Upper lobe of right lung (tissue), 1 donor: ENCODE data around the gene ZFP64. TPM values are rescaled to one million over a fixed set of nuclear protein-coding genes. Genes with fewer than 3 reads are reported as not detected.

Source experiments
- ATAC-seq: fragments of 200-7000 bp; cut with Tn5 transposase; one replicate; pipeline ENCODE4 v1.9.1; 2020; ENCODE audit warnings: mild to moderate bottlenecking, moderate library complexity
- DNase-seq: peaks from one replicate; pipeline ENCODE4 v3.0.0-alpha.2; 2020
- H3K27ac ChIP-seq: fragments of 200-600 bp; one replicate; pipeline ENCODE4 v1.8.0; 2022
- H3K27me3 ChIP-seq: fragments of 200-600 bp; one replicate; pipeline ENCODE4 v1.8.0; 2022; ENCODE audit warnings: mild to moderate bottlenecking
- H3K36me3 ChIP-seq: fragments of 200-600 bp; one replicate; pipeline ENCODE4 v1.8.0; 2022
- H3K4me1 ChIP-seq: fragments of 200-600 bp; one replicate; pipeline ENCODE4 v1.8.0; 2022
- H3K4me3 ChIP-seq: fragments of 200-600 bp; one replicate; pipeline ENCODE4 v1.8.0; 2022; ENCODE audit warnings: mild to moderate bottlenecking
- H3K9me3 ChIP-seq: fragments of 200-600 bp; one replicate; pipeline ENCODE4 v1.8.0; 2022
- intact Hi-C: fragments of 100-400 bp; cut with DNase I; formaldehyde crosslinking; loops from one replicate; pipeline ENCODE4 v1.11.0; 2022
- total RNA-seq: library from RNA; stranded (reverse); fragmentation: NEBNext Ultra II Directional; extraction: Animal tissue kit (Norgen Biotek cat#: 25700); gene quantifications from one replicate; pipeline ENCODE4 v1.2.1, GENCODE V29; 2021
- TF ChIP-seq, protein P1 (sequence below): fragments of 200-600 bp; IDR thresholded peaks from one replicate; pipeline ENCODE4 v1.8.0; 2022; ENCODE audit warnings: antibody characterized with exemption
- donor health status: DM: no; HTN: yes; CAD: no; lungs with severe emphysema.

Gene ZFP64
- total RNA-seq, 1 donor from 2014 or later, result 10.4 TPM

DNA sequence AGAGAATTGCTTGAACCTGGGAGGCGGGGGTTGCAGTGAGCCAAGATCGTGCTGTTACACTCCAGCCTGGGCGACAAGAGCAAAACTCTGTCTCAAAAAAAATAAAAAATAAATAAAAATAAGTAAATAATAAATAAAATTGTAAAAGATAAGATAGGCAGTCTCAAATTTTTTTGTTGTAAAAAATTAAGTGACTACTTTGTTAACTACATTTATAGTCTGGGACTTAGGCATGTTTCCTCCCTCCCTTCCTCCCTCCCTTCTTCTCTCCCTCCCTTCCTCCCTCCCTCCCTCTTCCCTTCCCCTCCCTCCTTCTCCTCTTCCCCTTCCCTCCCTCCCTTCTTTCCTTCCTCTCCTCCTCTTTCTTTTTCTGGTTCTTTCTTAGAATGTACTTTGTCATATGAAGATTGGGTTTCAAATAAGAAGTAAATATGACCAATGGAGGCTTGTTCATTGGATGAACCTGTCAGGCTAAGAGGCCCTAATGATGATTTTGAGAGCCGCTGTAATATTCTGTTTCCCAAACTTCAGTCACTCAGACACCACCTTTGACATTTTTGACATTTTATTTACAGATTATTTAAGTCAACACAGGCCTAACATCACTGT is 24.2 kb downstream of the ZFP64 start:
- no peak overlapping the region for H3K27ac ChIP-seq
- intact Hi-C loops, result no loop called here
- H3K4me3 ChIP-seq, result no peak overlapping the region
- DNase-seq, result no peak
- H3K36me3 ChIP-seq, result peaks cover 31% of the 10 kb centered on the region
- no peaks in the 10 kb centered on the region for H3K27me3 ChIP-seq
- TF ChIP-seq, protein P1, sequence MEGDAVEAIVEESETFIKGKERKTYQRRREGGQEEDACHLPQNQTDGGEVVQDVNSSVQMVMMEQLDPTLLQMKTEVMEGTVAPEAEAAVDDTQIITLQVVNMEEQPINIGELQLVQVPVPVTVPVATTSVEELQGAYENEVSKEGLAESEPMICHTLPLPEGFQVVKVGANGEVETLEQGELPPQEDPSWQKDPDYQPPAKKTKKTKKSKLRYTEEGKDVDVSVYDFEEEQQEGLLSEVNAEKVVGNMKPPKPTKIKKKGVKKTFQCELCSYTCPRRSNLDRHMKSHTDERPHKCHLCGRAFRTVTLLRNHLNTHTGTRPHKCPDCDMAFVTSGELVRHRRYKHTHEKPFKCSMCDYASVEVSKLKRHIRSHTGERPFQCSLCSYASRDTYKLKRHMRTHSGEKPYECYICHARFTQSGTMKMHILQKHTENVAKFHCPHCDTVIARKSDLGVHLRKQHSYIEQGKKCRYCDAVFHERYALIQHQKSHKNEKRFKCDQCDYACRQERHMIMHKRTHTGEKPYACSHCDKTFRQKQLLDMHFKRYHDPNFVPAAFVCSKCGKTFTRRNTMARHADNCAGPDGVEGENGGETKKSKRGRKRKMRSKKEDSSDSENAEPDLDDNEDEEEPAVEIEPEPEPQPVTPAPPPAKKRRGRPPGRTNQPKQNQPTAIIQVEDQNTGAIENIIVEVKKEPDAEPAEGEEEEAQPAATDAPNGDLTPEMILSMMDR, result no peak
- H3K9me3 ChIP-seq, result no peaks in the 10 kb centered on the region
- no peak for ATAC-seq
- no peaks in the 10 kb centered on the region for H3K4me1 ChIP-seq

DNA sequence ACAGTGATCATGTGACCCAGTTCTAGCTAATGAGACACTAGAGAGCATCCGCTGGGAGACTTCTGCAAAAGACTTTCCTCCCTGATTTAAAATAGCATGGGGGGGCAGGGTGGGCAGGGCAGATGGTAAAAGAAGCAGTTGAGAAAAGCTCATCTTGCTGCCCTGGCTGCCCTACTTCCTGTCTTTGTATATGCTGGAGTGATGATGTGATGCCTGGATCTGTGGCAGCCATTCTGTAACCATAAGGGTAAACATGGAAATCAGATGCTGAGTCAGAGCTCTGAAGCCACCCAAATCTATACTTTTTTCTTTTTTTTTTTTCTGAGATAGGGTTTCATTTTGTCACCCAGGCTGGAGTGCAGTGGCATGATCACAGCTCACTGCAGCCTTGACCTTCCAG is 25.4 kb downstream of the ZFP64 start:
- Histone ChIP-seq H3K36me3 (peaks cover 39% of the 10 kb centered on the region), H3K27me3 (no peaks in the 10 kb centered on the region), H3K9me3 (no peaks in the 10 kb centered on the region), H3K27ac (no peak overlapping the region), H3K4me1 (no peaks in the 10 kb centered on the region), H3K4me3 (no peak overlapping the region)
- TF ChIP-seq, protein P1, result no peak
- ATAC-seq (no peak), DNase-seq (no peak)
- intact Hi-C loops, result no loop called here

DNA sequence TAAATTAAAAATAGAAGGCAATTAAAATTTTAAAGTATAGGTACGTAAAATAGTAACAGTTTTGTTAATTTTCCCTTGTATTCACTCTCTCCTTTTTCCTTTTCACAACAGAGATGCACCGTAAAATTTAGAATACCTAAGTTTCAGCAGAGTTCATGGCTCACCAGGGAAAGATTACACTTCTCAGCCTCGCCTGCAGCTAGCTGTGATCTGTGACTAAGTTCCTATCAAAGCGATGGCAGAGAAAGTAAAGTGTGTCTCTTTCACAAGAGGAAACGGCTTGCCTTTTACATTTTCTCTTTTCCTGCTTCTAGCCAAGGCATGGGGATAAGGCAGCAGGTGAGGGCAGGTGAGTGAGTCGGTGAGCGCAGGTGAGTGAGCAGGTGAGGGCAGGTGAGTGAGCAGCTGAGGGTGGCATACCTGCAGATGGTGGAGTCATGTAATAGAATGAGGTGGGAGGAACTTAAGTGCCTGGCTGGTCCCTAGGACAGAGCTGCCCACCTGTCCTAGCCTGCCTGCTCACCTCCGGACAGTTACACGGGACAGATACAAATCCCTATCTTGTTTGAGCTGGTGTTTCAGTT is 30.9 kb downstream of the ZFP64 start:
- peaks cover 78% of the 10 kb centered on the region for H3K36me3 ChIP-seq
- H3K4me1 ChIP-seq, result no peaks in the 10 kb centered on the region
- DNase-seq (no peak), ATAC-seq (no peak)
- no peaks in the 10 kb centered on the region for H3K9me3 ChIP-seq
- H3K27me3 ChIP-seq, result no peaks in the 10 kb centered on the region
- no peak overlapping the region for H3K27ac ChIP-seq
- TF ChIP-seq, protein P1, result no peak
- H3K4me3 ChIP-seq, result no peak overlapping the region
- intact Hi-C loops, result no loop called here

DNA sequence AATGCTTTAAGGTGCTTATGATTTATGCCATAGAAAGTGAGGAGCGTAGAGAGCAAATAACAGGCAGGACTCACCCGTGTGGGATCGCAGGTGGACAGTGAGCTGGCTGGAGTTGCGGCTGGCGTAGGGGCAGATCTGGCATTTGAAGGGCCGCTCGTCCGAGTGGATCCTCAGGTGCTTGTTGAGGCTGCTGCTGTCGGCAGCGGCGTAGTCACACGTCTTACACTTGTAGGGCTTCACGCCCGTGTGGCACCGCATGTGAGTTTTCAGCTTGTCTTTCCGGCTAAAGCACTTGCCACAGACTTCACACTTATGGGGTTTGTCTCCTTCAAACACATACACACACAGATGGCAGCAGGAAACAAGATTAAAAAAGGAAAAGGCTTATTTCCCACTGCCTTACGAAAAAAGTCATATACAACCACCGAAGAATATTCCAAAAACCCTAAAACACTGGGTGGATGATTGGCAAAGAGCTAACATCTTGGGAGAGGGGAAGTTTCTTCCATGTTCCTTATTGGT is 31.5 kb downstream of the ZFP64 start:
- Histone ChIP-seq H3K4me3 (no peak overlapping the region), H3K4me1 (no peaks in the 10 kb centered on the region), H3K27ac (no peak overlapping the region), H3K36me3 (peaks cover 74% of the 10 kb centered on the region), H3K27me3 (no peaks in the 10 kb centered on the region), H3K9me3 (no peaks in the 10 kb centered on the region)
- intact Hi-C loops, result no loop called here
- TF ChIP-seq, protein P1, result no peak
- DNase-seq (no peak), ATAC-seq (no peak)

DNA sequence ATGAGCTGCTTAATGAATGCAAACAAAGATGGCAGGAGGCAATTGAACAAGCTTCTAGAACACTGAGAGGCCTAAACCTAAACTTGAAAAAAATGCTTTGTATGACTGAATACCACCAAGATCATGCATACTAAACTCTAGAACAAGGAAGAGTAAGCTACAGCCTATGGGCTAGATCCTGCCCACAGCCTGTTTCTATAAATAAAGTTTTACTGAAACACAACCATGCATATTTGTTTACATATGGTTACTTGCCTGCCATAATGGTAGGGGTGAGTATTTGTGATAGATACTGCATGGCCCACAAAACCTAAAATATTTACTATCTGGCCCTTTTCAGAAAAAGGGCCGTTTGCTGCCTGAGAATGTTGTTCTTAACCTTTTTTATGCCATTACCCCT is 37.0 kb downstream of the ZFP64 start:
- no peaks in the 10 kb centered on the region for H3K27me3 ChIP-seq
- peaks cover 48% of the 10 kb centered on the region for H3K36me3 ChIP-seq
- intact Hi-C loops, result no loop called here
- H3K9me3 ChIP-seq, result no peaks in the 10 kb centered on the region
- no peak overlapping the region for H3K27ac ChIP-seq
- DNase-seq, result no peak
- ATAC-seq, result no peak
- H3K4me3 ChIP-seq, result no peak overlapping the region
- TF ChIP-seq, protein P1, result no peak
- H3K4me1 ChIP-seq, result no peaks in the 10 kb centered on the region
